Frontal cortex (tissue), 4 donors: ENCODE measurements around the gene CTSG. TPM values are rescaled to one million over a fixed set of nuclear protein-coding genes. Genes with fewer than 3 reads are reported as not detected.
"Not testable (repeated sequence)": the region's sequence is repeated elsewhere in the genome, so short reads cannot be mapped to it uniquely, and the experiment has no call there.

Experiments
- DNase-seq, 2 donors: peaks; one replicate each; pipeline ENCODE4 v3.0.0; 2012; ENCODE audit warnings: low spot score in 2 of 2
- FAIRE-seq: peaks from 2 replicates; lab custom pipeline; 2012; peaks lifted over from hg19 to GRCh38; lab: Jason Lieb, UNC
- total RNA-seq: library from RNA; depleted of rRNA; stranded (reverse); fragments of >200 nt; gene quantifications from one replicate; pipeline ENCODE4 v1.2.3, GENCODE V29; 2014
- donor health status: control.
- donor health status: control.
- donor health status: control.

CTSG gene, protein sequence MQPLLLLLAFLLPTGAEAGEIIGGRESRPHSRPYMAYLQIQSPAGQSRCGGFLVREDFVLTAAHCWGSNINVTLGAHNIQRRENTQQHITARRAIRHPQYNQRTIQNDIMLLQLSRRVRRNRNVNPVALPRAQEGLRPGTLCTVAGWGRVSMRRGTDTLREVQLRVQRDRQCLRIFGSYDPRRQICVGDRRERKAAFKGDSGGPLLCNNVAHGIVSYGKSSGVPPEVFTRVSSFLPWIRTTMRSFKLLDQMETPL
- total RNA-seq: not detected

DNA sequence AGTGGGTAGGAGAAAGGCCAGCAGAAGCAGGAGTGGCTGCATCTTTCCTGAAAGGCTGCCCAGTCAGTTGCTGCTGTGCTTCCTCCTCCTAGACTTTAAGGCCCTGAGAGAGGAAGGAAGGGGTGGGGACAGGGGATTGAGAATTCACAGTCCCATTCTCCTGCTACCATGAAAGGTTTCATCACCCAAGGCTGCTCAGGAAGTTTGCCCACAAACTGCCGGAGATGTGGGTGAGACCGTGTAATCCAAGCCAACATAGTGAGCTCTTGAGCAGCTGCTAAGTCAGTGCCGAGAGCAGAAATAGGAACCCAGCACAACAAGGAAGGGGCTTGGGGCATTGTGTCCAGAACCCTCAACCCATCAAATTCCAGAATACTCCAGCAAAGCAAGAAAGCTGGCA, at the start of gene CTSG:
TSS of gene CTSG (minus strand) at position 69 of the 400 bp plus-strand sequence. CDS start at position 42, 27 bp downstream.
- DNase-seq: no peak
- no peak for FAIRE-seq

DNA sequence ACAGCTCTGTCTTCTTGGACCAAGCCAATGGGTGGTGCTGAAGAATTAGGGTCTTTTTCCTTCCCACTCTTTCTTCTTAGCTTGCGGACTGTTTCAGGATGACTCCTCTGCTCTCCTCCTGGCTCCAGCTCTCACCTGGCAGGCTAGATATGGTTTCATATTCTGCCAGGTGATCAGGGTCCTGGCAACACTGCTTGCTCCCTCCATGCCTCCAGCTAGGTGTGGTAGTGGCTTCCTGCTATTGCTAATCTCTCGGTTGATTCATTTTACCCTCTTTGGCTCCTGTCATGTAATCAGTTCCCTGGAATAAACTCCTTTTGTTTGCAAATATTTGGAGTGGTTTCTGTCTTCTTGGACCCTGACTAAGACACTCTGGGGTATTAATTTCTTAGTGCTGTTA, 37.7 kb upstream of the CTSG start:
- FAIRE-seq (no peak), DNase-seq (no peak)

DNA sequence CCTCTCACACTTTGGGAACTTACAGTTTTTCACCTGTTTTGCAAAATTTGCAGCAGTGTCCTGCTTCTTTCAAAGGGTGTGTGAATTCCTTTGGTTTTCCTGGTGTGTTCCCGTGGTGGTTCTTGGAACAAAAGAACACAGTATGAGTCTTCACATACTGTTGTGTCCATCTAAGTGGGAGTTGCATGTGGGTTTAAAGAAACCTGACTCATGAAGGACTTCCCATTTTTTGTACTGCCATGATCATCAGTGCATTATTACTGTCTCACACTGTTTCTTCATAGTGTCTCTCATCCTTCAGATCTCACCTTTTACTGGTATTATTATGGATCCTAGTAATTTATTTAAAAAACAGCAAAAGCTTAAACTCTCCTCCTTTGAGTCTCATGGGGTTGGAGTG, 37.2 kb upstream of the CTSG start:
- FAIRE-seq (no peak), DNase-seq (no peak)

DNA sequence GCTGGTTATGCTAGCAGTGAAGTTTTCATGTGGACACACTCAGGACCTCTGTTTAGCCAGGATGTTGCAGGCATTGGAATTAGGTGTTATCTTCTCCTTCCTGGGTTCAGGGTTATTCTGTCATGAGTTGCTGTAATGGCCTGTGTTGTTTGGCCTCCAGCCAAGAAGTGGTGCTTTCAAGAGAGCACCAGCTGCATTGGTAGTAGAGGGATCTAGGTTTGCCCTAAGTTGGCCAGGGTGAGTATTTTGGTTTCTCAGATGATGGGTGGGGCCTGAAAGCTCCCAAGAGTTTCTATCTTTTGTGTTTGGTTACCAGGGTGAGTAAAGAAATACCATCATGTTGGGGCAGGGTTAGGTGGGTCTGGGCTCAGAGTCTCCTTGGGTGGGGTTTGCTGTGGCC, 36.1 kb upstream of the CTSG start:
- DNase-seq (no peak), FAIRE-seq (no peak)

DNA sequence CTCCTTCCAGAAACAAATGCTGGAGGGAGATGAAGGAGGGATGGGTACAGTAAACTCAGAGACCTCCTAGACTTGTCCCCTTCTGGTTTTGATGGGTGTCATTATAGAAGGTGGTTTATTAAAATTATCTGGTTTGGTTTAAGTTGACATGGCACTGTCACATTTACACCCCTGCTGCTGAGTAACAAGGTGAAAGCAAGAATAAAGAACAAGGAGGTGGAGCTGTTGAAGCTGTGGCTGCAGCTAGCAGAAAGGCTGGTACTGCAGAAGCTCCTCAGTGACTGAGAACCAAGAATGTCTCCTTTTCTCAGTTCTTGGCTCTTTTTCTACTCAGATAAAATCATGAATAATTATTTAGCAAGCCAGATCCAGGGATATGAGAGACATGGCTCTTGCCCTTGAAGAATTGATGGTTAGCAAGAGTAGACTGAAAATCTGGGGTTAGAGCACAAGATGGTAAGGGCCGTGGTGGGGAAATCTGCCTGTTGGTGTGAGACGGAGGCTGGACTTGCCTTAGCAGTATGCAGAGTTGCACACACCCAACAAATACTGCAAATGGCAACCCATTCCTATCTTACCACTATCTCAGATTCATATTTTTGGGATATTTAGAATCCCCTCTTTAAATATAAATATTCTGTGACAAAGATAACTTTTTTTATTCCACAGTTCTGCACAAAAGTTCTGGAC, 33.8 kb upstream of the CTSG start, which contains the start of gene GZMH:
TSS of gene GZMH (minus strand) at position 31 of the 690 bp plus-strand sequence. CDS start 72 bp downstream, outside the sequence.
- no peak for DNase-seq
- no peak for FAIRE-seq

DNA sequence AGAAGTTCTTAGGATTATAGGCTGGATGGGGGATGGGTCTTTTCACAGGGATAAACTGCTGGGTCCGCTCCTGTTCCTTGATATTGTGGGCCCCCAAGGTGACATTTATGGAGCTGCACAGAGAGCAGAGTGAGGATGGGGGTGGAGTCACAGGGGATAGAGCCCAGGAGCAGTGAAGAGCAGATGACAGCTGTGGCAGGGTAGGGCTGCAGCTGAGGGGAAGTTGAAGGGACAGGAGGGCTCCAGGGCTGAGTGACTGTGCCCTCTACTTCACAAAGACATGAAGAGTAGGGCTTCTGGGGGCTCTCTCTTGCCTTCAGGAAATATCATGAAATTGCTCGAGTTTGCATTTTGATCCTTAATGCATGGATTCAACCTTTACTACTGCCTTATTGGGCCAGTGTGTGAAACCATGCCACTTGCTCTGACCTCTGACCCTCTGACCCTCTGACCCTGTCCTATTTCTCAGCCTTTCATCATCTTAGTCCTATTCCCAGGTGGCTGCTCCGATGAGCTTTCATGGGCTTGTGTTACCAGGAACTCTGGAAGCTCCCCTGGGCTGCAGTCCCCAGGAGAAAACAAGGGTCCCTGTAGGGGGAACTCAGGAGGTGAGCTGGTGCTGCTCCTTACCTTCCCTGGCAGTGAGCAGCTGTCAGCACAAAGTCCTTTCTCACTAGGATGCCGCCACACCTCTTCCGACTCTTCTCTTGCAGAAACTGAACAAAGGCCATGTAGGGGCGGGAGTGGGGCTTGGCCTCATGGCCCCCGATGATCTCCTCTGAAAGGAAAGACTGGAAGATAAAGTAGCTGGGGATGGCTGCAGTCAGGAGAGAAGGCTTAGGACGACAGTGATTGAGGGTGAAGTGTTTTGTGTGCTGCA, 31.8 kb upstream of the CTSG start:
- no peak for DNase-seq
- FAIRE-seq: no peak

DNA sequence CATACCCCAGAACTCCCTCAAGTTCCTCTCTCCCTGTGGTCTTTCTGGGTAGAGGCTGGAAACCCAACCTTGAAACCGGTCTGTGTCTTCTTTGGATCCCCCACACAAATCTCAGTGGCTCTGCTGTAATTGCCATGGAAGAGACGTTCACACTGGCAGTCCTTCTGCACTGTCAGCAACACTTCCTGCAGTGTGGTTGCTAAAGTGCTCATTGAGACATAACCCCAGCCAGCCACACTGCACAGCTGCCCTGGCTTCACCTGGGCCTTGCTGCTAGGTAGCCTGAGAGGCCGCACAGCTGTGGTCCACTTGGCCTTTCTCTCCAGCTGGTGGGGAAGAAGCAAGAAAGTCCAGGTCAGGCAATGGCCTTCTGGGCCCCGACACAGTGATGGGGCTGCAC, 31.0 kb upstream of the CTSG start:
- no peak for DNase-seq
- no peak for FAIRE-seq

DNA sequence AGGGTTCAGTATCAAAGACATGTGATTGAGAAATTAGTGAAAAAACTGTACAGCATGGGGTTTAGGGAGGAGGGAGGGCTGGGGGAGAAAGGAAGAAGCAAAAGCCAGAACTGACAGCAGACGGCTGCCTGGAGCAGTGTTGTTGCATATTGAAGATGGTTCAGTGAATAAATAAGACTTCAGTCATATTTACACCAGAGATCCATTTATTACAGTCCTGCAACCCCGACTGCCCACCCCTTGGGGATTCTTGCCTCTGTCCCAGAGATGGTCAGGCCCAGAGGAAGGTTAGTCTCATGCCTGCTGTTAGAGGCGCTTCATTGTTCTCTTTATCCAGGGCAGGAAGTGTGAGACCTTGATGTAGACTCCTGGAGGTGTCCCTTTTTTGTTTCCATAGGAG, 30.2 kb upstream of the CTSG start:
- FAIRE-seq (no peak), DNase-seq (no peak)

DNA sequence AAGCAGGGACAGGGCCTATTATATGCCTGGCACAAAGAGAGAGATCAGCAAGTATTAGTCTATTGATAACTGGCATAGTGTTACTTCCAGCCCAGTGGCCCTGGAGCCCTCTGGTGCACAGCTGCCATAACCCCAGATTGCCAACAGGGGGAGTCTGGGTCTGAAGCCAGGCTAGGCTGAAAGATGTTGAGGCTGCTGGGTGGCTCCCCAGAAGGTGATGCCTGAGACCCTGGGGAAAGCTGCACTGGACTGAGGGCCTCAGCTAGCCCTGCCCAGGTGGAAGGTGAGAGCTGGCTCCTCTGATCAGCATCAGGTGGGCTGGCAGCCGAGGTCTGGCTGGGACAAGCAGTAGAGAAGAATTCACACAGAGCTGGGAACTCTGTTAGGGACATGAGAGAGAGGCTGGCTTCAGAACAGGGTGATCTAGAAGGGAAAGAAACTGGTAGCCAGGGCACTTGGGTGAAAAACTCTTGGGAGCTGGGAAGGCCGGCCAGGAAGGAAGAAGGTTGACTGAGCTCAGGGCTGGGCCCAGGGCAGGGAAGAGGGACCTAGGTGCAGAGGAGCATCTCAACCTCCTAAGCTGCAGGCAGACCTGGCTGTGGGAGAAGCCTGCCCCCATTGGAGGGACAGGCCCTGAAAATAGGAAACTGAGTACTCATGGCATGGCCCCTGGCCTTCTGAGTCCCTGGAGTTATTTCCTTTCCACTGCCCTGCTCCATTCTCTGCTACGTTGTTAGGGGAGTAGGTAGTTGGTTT, 29.6 kb upstream of the CTSG start:
- no peak for FAIRE-seq
- DNase-seq: no peak

DNA sequence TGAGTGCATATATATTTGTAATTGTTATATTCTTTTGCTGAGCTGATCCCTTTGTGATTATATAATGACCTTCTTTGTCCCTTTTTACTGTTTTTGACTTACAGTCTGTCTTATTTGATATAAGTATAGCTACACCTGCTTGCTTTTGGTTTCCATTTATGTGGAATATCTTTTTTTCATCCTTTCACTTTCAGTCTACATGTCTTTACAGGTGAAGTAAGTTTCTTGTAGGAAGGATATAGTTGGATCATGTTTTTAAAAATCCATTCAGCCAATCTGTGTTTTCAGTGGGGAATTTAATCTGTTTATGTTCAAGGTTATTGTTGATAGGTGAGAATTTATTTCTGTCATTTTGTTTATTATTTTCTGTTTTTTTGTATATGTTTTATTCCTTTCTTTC, 21.4 kb upstream of the CTSG start:
- no peak for FAIRE-seq
- no peak for DNase-seq

DNA sequence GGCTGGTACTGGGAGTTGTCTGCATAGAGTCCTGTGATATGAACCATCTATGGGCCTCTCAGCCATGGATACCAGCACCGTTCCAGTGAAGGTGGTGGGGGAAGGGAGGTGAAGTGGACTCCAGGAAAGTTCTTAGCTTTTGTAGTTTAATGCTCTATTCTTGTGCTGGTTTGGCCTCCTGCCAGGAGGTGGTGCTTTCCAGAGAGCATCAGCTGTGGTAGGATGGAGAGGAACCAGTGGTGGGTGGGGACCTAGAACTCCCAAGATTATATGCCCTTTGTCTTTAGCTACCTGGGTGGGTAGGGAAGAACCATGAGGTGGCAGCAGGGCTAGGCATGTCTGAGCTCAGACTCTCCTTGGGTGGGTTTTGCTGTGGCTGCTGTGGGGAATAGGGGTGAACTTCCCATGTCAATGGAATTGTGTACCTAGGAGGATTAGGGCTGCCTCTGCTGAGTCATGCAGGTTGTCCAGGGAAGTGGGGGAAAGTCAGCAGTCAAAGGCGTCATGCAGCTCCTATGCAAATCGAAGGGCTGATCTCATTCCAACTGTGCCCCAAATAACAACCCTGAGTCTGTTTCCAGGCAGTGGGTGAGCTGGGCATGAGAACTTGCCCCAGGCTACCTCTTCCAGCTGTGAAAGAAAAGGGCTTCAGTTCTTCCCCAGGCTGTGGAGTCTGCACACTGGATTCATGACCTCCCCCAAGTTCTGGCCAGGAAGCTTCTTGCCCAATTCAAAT, 19.2 kb upstream of the CTSG start:
- DNase-seq: no peak
- no peak for FAIRE-seq

DNA sequence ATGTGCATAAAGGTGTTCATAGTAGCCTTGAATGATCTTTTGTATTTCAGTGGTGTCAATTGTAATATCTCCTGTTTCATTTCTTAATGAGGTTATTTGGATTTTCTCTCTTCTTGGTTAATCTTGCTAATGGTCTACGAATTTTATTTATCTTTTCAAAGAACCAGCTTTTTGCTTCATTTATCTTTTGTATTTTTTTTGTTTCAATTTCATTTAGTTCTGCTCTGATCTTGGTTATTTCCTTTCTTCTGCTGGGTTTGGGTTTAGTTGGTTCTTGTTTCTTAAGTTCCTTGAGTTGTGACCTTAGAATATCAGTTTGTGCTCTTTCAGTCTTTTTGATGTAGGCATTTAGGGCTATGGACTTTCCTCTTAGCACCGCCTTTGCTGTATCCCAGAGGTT, 15.0 kb upstream of the CTSG start:
- FAIRE-seq: not testable (repeated sequence)

DNA sequence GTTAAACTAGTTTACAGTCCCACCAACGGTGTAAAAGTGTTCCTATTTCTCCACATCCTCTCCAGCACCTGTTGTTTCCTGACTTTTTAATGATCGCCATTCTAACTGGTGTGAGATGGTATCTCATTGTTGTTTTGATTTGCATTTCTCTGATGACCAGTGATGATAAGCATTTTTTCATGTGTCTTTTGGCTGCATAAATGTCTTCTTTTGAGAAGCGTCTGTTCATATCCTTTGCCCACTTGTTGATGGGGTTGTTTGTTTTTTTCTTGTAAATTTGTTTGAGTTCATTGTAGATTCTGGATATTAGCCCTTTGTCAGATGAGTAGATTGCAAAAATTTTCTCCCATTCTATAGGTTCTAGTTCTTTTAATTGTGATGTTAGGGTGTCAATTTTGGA, 8.4 kb upstream of the CTSG start:
- not testable (repeated sequence) for DNase-seq, FAIRE-seq

More for the DNA sequence above, 15.0 kb upstream of the CTSG start:
- not testable (repeated sequence) for DNase-seq

DNA sequence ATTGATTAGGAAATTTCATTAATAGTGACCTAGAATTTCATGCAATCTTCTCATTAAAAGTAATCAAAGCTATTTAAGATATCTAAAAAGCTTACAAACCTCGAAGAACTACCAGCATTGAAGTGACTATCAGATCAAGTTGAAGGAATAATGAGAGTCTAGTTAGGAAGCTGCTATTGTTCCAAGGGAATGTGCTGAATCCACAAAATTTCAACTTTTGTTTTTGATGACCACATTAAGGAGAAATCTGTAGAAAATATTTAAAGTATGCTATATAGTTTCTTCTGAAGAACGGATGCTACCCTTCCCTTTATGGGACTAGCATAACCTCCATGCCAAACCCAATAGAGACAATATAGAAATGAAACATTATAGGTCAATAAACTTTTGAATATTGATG, 2.5 kb upstream of the CTSG start:
- FAIRE-seq: no peak
- DNase-seq: no peak

DNA sequence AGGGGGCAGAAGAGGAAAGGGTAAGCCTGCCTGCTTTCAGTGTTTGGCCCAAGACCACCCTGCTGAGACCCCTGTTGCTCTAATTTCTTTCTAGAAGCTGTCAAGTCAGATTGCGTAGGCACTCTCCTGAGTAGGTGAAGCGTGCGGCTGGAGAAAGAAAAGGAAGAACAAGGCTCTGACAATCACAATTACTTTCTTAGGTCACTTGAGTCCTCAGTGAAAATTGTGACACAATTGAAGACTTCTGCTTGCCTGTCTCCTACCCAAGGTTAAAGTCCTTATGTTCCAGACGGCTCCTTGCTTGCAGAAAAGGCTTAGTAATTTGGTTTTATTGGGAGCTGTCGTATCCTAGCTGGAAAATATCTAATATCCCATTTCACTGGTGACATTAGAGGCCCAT, 721 bp upstream of the CTSG start:
- DNase-seq (no peak), FAIRE-seq (no peak)

DNA sequence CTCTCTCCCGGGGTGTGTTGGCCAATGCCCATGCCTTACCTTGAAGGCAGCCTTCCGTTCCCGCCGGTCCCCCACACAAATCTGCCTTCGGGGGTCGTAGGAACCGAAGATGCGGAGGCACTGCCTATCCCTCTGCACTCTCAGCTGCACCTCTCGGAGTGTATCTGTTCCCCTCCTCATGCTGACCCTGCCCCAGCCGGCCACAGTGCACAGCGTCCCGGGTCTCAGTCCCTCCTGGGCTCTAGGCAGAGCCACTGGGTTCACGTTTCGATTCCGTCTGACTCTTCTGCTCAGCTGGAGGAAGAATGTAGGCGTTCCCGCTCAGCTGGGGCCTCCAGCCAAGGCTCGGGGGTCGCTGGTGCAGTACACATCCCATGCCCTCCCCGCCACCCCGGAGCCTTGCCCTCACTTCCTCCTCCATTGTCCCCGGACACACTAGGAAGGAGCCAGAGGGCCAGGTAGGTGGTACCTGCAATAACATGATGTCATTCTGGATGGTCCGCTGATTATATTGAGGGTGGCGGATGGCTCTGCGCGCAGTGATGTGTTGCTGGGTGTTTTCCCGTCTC, 1.8 kb downstream of the CTSG start:
- no peak for FAIRE-seq

DNA sequence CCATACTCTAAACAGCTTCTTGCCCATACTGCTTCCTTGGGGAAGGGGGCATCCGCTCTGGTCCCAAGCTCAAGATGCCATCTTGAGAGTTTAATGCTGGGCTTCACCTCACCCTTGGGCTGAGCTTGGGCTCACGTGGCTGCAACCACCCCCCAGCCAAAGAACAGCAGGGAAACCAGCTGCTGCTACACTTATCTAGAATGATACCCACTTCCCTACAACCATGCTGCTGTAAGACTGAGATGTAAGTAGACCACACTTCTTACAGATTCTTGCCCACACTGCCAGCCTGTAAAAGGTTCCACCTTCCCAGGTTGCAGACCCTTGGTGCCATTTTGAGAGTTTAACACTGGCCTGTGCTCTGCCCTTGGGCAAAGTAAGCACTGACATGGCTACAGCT, 9.7 kb downstream of the CTSG start:
- FAIRE-seq (no peak), DNase-seq (no peak)

More for the DNA sequence above, 1.8 kb downstream of the CTSG start:
- no peak for DNase-seq

DNA sequence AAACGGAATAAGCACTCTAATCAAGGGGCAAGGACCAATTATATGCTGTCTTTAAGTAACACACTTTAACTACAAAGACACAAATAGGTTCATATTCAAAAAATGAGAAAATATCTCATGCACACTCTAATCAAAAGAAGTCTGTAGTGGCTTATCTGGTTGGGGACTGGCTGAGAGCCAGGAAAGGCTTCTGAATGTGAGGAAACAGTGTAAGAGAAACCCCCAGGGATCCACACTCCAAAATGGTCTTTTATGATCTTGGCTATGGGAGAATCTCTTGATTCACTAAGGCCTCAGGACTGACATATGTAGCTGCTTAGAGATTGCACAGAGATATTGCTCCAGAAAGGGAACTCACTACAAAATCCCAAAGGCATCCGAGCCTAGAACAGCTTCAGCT, 10.3 kb downstream of the CTSG start:
- FAIRE-seq: no peak

DNA sequence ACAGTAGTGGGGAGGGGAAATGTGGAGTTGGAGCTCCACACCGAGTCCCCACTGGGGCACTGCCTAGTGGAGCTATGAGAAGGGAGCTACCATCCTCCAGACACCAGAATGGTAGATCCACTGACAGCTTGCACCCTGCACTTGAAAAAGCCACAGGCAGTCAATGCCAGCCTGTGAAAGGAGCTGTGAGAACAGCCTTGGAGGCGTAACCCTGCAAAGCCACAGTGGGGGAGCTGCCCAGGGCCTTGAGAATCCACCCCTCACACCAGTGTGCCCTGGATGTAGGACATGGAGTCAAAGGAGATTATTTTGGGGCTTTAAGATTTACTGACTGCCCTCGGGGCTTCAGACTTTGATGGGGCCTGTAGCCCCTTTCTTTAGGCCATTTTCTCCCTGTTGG, 12.5 kb downstream of the CTSG start:
- DNase-seq: no peak
- FAIRE-seq: no peak

More for the DNA sequence above, 10.3 kb downstream of the CTSG start:
- DNase-seq: no peak
